Endodermal cell (in vitro differentiated cells): ENCODE data around the gene HIC1. TPM values are rescaled to one million over a fixed set of nuclear protein-coding genes. Genes with fewer than 3 reads are reported as not detected.

Experiments used
- DNase-seq: peaks from one replicate; pipeline ENCODE4 v3.0.0-alpha.2; 2017
- H3K27ac ChIP-seq: 2 replicates; pipeline ENCODE4 v1.5.1; 2013; ENCODE audit warnings: mild to moderate bottlenecking, low read depth, low read length, moderate library complexity
- H3K27me3 ChIP-seq: 2 replicates; pipeline ENCODE4 v1.6.1; 2013; ENCODE audit warnings: mild to moderate bottlenecking, low read length, moderate library complexity; ENCODE audit not compliant: insufficient read depth, control insufficient read depth, poor library complexity, severe bottlenecking
- H3K36me3 ChIP-seq: 2 replicates; pipeline ENCODE4 v1.7.0; 2013; ENCODE audit warnings: mild to moderate bottlenecking, low read length, moderate library complexity; ENCODE audit not compliant: control insufficient read depth, insufficient read depth
- H3K4me1 ChIP-seq: one replicate; pipeline ENCODE4 v1.7.0; 2013; ENCODE audit warnings: low read length; ENCODE audit not compliant: control insufficient read depth, insufficient read depth
- H3K4me3 ChIP-seq: 2 replicates; pipeline ENCODE4 v1.5.1; 2013; ENCODE audit warnings: mild to moderate bottlenecking, low read length, moderate library complexity
- H3K9ac ChIP-seq: 2 replicates; pipeline ENCODE4 v1.6.1; 2013; ENCODE audit warnings: mild to moderate bottlenecking, low read length, moderate library complexity; ENCODE audit not compliant: poor library complexity, severe bottlenecking; ENCODE audit errors: extremely low read depth
- H3K9me3 ChIP-seq: 2 replicates; pipeline ENCODE4 v1.6.1; 2013; ENCODE audit warnings: mild to moderate bottlenecking, low read length, moderate library complexity; ENCODE audit not compliant: control insufficient read depth
- H3K27ac Mint-ChIP-seq: 2 replicates; pipeline ENCODE4 v1.8.0; 2020; ENCODE audit warnings: mixed read lengths
- H3K27me3 Mint-ChIP-seq: 2 replicates; pipeline ENCODE4 v1.8.0; 2021; ENCODE audit warnings: mild to moderate bottlenecking, mixed read lengths; ENCODE audit not compliant: insufficient read depth
- H3K36me3 Mint-ChIP-seq: 2 replicates; pipeline ENCODE4 v1.8.0; 2020; ENCODE audit warnings: low read depth, mixed read lengths
- H3K4me1 Mint-ChIP-seq: 2 replicates; pipeline ENCODE4 v1.8.0; 2020; ENCODE audit warnings: mixed read lengths
- H3K4me3 Mint-ChIP-seq: 2 replicates; pipeline ENCODE4 v1.8.0; 2020; ENCODE audit warnings: mild to moderate bottlenecking, moderate library complexity, mixed read lengths
- H3K9me3 Mint-ChIP-seq: 2 replicates; pipeline ENCODE4 v1.8.0; 2020; ENCODE audit warnings: mild to moderate bottlenecking, mixed read lengths
- WGBS, 2 experiments: methylation state at CpG; one replicate each; pipeline versions ENCODE4 v1.1.5 to v1.1.7; 2013; ENCODE audit warnings: missing lambda C conversion rate in 2 of 2, mixed read lengths in 1 of 2; ENCODE audit not compliant: insufficient coverage in 1 of 2, insufficient read length in 1 of 2; 5-methylcytosine and 5-hydroxymethylcytosine counted together
- total RNA-seq, 2 donors: library from RNA; stranded (reverse); fragmentation: NEBNext Ultra II Directional in 1 of 2; extraction: Animal tissue kit (Norgen Biotek cat#: 25700) in 1 of 2; gene quantifications; 2 replicates in 1 of 2; 3 replicates in 1 of 2; pipeline ENCODE4 v1.2.1, GENCODE V29; 2021
- TF ChIP-seq, protein P1 (sequence below): fragments of 200-600 bp; sonication (generic); conservative IDR thresholded peaks from 2 replicates; pipeline ENCODE4 v1.5.0; 2021; ENCODE audit warnings: antibody characterized with exemption, mild to moderate bottlenecking

The HIC1 gene
- total RNA-seq, 2 donors from 2014 or later: 0.13 to 0.57 TPM

DNA sequence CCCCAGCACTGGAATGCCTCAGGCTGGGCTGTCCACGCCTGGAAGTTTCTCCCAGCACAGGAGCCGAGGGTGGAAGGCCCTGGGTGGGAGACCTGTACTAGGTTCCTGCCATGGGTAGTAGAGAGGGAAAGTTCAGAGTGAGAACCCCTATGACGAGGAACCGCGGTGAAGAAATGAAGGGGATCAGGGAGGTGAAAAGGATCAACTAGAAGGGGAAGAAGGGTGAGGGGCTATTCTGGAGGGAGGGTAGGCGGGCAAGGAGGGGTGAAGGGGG, 5.4 kb downstream of the HIC1 start:
- WGBS, 2 experiments: 93 to 97% methylated on average over 4 to 6 of the region's 6 CpGs
- no peak overlapping the region for H3K27ac Mint-ChIP-seq
- H3K4me1 ChIP-seq: peaks cover 10% of the 10 kb centered on the region
- H3K4me3 Mint-ChIP-seq: no peak overlapping the region
- H3K27me3 Mint-ChIP-seq: peaks cover 53% of the 10 kb centered on the region
- peaks cover 51% of the 10 kb centered on the region for H3K36me3 ChIP-seq
- H3K9me3 ChIP-seq: no peaks in the 10 kb centered on the region
- peaks cover 4% of the 10 kb centered on the region for H3K9me3 Mint-ChIP-seq
- H3K36me3 Mint-ChIP-seq: peaks cover 46% of the 10 kb centered on the region
- peaks cover 29% of the 10 kb centered on the region for H3K4me1 Mint-ChIP-seq
- H3K4me3 ChIP-seq: no peak overlapping the region
- H3K27ac ChIP-seq: no peak overlapping the region
- H3K9ac ChIP-seq: no peak overlapping the region
- peaks cover 60% of the 10 kb centered on the region for H3K27me3 ChIP-seq
- TF ChIP-seq, protein P1, sequence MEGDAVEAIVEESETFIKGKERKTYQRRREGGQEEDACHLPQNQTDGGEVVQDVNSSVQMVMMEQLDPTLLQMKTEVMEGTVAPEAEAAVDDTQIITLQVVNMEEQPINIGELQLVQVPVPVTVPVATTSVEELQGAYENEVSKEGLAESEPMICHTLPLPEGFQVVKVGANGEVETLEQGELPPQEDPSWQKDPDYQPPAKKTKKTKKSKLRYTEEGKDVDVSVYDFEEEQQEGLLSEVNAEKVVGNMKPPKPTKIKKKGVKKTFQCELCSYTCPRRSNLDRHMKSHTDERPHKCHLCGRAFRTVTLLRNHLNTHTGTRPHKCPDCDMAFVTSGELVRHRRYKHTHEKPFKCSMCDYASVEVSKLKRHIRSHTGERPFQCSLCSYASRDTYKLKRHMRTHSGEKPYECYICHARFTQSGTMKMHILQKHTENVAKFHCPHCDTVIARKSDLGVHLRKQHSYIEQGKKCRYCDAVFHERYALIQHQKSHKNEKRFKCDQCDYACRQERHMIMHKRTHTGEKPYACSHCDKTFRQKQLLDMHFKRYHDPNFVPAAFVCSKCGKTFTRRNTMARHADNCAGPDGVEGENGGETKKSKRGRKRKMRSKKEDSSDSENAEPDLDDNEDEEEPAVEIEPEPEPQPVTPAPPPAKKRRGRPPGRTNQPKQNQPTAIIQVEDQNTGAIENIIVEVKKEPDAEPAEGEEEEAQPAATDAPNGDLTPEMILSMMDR: no peak
- no peak for DNase-seq

GRCh38 chr17:2060681-2061440, 6.0 kb downstream of the HIC1 start:
- Histone ChIP-seq H3K36me3 (peaks cover 56% of the 10 kb centered on the region), H3K9ac (no peak overlapping the region), H3K4me3 (no peak overlapping the region), H3K9me3 (no peaks in the 10 kb centered on the region), H3K27ac (no peak overlapping the region), H3K4me1 (peaks cover 10% of the 10 kb centered on the region), H3K27me3 (peaks cover 56% of the 10 kb centered on the region)
- Mint-ChIP-seq H3K4me3 (no peak overlapping the region), H3K27me3 (peaks cover 51% of the 10 kb centered on the region), H3K9me3 (peaks cover 4% of the 10 kb centered on the region), H3K27ac (no peak overlapping the region), H3K36me3 (peaks cover 46% of the 10 kb centered on the region), H3K4me1 (peaks cover 29% of the 10 kb centered on the region)
- 93 to 95% methylated on average over 12 to 21 of the region's 21 CpGs for whole genome bisulfite sequencing, 2 experiments
- TF ChIP-seq, protein P1: no peak
- no peak for DNase-seq

GRCh38 chr17:2061441-2061958, 6.6 kb downstream of the HIC1 start:
- peaks cover 29% of the 10 kb centered on the region for H3K4me1 Mint-ChIP-seq

More at GRCh38 chr17:2061441-2061958, 6.6 kb downstream of the HIC1 start:
- Mint-ChIP-seq H3K27ac (no peak overlapping the region), H3K36me3 (peaks cover 50% of the 10 kb centered on the region), H3K4me3 (no peak overlapping the region), H3K27me3 (peaks cover 46% of the 10 kb centered on the region), H3K9me3 (peaks cover 4% of the 10 kb centered on the region)
- Histone ChIP-seq H3K27me3 (peaks cover 50% of the 10 kb centered on the region), H3K9ac (no peak overlapping the region), H3K36me3 (peaks cover 62% of the 10 kb centered on the region), H3K4me1 (peaks cover 10% of the 10 kb centered on the region), H3K27ac (no peak overlapping the region), H3K9me3 (no peaks in the 10 kb centered on the region), H3K4me3 (no peak overlapping the region)
- TF ChIP-seq, protein P1: no peak
- WGBS, 2 experiments: 93 to 94% methylated on average over 9 to 17 of the region's 17 CpGs
- DNase-seq: no peak
